HG03159 (cell line): ENCODE measurements around the gene TMCC1.
"Not testable (repeated sequence)": the region's sequence is repeated elsewhere in the genome, so short reads cannot be mapped to it uniquely, and the experiment has no call there.

Source experiments
- ATAC-seq: cut with Tn5 transposase; IDR thresholded peaks from one replicate; pipeline ENCODE4 v1.9.1; 2021; ENCODE audit warnings: mild to moderate bottlenecking, moderate library complexity; ENCODE audit not compliant: unreplicated experiment

The TMCC1 gene

DNA sequence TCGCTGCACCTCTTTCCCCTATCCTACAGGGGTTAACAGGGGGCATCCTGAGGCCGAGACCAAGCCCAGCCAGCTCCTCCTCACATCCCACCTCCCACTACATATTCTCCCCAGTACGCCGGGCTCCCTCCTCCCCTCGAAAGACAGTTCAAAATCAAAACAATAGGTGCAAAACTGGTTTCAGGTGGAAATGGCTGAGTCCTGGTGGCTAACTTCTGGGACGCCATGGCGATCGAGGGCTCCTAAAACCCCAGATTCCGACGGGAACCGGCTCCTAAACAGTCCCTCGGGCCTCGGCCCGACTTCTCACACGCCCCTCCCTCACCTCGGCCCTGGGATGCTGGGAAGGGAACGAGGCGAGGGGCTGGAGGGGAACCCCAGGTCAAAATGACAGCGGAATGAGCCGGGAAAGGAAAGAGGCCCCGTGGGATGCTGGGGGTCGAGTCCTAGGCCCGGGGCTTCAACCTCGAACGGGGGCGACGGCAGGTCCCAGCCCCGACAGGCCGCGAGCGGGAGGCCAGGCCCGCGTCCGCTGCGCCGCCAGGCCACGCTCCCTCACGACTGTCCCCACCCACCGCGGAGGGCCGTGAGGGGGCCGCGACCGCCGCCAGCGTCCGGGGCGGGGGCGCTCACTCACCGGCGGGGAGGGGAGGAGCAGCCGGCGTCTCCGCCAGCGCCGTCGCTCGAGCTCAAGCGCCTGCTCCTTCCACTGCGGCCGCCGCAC, 492 bp downstream of the TMCC1 start:
- ATAC-seq: peak; percentile 62

DNA sequence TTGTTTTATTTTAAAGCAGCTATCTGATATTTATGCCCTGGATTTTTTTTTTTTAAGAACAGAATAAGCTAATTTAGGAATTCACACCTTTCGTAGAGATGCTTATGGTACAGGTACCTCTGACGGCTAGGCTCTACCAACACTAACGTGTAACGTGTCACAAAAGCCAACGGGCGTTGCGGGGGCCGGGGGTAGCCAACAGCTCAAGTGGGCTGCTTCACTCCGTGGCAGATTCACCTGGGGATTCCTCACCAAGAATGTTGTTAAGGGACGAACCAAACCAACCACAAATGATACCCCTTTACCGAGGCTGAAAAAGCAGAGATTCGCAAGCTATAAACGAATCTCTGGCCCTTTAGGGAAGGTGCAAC, 1.0 kb downstream of the TMCC1 start:
- no peak for ATAC-seq

GRCh38 chr3:129890891-129891290, 2.6 kb downstream of the TMCC1 start:
- no peak for ATAC-seq

- ATAC-seq: no peak
Measured at GRCh38 chr3:129890125-129890524, 3.4 kb downstream of the TMCC1 start.

- ATAC-seq: no peak
Measured at GRCh38 chr3:129888771-129889170, 4.7 kb downstream of the TMCC1 start.

GRCh38 chr3:129881261-129881660, 12.2 kb downstream of the TMCC1 start:
- no peak for ATAC-seq

- ATAC-seq: no peak
Measured at GRCh38 chr3:129878355-129878754, 15.2 kb downstream of the TMCC1 start.

- not testable (repeated sequence) for ATAC-seq
Measured at GRCh38 chr3:129874479-129874878, 19.0 kb downstream of the TMCC1 start.

DNA sequence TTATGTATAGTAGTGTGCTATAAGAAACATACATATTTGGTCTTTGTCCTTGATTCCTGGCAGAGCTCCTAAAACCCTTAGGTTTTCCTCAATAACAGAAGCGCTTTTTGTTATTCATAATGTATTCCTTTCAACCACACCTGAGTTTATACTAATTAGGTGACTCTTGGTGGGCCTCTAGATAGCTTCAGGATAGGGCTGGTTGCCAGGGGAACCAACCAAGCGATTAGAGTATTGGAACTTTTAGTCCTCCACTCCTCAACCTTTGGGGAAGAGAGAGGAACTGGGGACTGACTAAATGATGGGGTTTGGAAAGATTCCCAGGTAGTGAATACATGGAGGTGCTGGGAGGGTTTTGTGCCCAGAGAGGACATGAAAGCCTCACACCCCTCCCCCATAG, 24.6 kb downstream of the TMCC1 start:
- no peak for ATAC-seq

- no peak for ATAC-seq
Measured at GRCh38 chr3:129867506-129868124, 25.9 kb downstream of the TMCC1 start.

GRCh38 chr3:129865806-129866205, 27.7 kb downstream of the TMCC1 start:
- ATAC-seq: no peak

GRCh38 chr3:129864519-129864918, 29.0 kb downstream of the TMCC1 start:
- no peak for ATAC-seq

GRCh38 chr3:129859272-129859671, 34.2 kb downstream of the TMCC1 start:
- ATAC-seq: no peak

GRCh38 chr3:129857899-129858298, 35.6 kb downstream of the TMCC1 start:
- no peak for ATAC-seq

DNA sequence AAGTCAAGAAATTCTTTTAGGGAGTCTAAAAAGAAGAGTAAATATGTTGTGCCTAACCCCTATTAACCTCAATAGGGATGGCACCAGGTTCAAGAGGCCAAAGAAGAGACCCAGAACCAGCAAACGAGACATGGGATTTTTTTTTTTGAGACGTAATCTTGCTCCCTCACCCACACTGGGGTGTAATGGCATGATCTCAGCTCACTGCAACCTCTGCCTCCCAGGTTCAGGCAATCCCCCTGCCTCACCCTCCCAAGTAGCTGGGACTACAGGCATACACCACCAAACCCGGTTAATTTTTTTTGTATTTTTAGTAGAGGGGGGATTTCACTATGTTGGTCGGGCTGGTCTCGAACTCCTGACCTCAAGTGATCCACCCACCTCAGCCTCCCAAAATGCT, 36.7 kb downstream of the TMCC1 start:
- ATAC-seq: not testable (repeated sequence)

DNA sequence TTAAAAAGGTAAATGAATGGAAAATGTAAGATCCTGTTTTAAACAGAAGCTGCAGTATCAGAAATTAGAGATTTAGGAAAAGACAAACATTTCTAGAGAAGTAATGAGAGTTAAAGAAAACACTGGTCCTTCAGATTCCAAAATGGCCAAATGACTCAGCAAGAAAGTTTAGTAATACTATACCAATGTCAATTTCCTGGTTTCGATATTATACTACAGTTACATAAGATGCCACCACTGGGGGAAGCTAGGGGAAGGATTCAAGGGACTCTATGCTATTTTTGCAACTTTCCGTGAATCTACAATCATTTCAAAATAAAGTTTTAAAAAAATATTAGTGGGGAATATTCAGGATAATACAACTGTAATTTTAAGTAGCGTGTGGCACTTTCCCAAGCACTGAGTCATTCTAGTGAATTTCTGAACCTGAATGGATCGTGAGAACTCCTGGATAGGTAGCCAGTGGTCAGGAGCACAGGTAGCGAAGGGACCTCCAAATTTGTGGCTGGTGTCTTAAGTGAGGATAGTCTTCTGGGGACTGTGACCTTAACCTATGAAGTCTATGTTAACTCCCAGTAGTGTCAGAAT, 37.6 kb downstream of the TMCC1 start:
- no peak for ATAC-seq

DNA sequence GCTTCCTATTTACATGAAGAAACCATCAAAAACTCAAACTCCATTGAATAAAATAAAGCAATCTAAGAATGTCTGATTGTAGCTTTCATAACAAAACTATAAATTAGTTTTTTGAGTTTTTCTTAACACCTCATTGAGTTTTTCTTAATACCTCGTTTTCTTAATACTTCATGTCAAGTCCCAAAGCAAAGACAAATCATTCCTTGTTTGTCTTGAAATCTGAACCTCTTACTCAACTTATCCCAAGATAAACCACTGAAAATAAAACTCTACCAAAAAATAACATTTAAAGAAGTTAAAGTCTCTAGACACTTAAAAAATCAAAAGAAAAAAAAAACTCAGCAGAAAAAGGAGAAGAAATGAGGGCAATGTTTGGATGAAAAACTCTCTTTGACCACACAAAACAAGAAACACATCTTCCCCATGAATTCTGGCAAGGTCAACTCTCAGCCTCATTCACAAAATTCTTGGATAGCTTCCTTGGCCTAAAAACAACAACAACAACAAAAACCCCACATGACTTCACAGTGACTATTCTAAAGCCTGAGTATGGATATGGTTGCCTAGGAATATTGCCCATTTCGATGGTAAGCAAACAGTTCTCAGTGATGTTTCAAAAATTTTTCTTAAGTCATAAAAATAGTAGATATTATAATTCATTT, 38.2 kb downstream of the TMCC1 start:
- ATAC-seq: no peak

- no peak for ATAC-seq
Measured at GRCh38 chr3:129854460-129854859, 39.1 kb downstream of the TMCC1 start.

DNA sequence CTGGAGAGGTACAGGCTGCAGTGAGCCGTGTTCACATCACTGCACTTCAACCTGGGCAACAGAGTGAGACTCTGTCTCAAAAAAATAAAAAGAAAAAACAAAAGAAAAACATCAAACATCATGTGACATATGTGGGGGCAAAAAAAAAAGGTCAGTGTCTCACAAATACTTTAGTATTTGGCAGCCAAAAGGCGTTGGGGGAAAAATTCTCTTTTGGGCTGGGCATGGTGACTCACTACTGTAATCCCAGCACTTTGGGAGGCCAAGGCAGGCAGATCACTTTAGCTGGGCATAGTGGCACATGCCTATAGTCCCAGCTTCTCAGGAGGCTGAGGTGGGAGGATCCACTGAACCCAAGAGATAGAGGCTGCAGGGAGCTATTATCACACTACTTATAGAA, 47.6 kb downstream of the TMCC1 start:
- ATAC-seq: no peak

- ATAC-seq: no peak
Measured at GRCh38 chr3:129840707-129841360, 52.7 kb downstream of the TMCC1 start.

GRCh38 chr3:129838086-129838485, 55.4 kb downstream of the TMCC1 start:
- ATAC-seq: no peak
